HFF-Myc (cell line): ENCODE data around the gene G3BP2.
"Not testable (repeated sequence)": the region's sequence is repeated elsewhere in the genome, so short reads cannot be mapped to it uniquely, and the experiment has no call there.

Experiments used
- DNase-seq: peaks from one replicate; pipeline ENCODE4 v3.0.0-alpha.2; 2011; ENCODE audit warnings: low read depth; ENCODE audit errors: extremely low read depth
- H3K4me3 ChIP-seq: replicated peaks from 2 replicates; pipeline ENCODE4 v1.5.1; 2011; ENCODE audit warnings: low read depth, mild to moderate bottlenecking, control low read depth, low read length
- CTCF ChIP-seq: IDR thresholded peaks from 2 replicates; pipeline ENCODE4 v1.5.1; 2012; ENCODE audit warnings: mild to moderate bottlenecking, low read depth, low read length, control low read depth; ENCODE audit errors: missing control alignments

G3BP2 gene

GRCh38 chr4:75672461-75673026, 667 bp downstream of the G3BP2 start:
- peak overlapping the region; percentile 99 for H3K4me3 ChIP-seq
- DNase-seq: no peak
- TF ChIP-seq CTCF: no peak

- no peak for TF ChIP-seq CTCF
- no peak for DNase-seq
- H3K4me3 ChIP-seq: peak overlapping the region; percentile 99
These were observed 1.3 kb downstream of the G3BP2 start for GRCh38 chr4:75671802-75672421.

GRCh38 chr4:75668596-75668995, 4.6 kb downstream of the G3BP2 start:
- no peak for DNase-seq
- TF ChIP-seq CTCF: no peak
- H3K4me3 ChIP-seq: no peak overlapping the region

- DNase-seq: not testable (repeated sequence)
These were observed 5.6 kb downstream of the G3BP2 start for GRCh38 chr4:75667636-75668035.

GRCh38 chr4:75666299-75666698, 6.9 kb downstream of the G3BP2 start:
- H3K4me3 ChIP-seq: no peak overlapping the region
- TF ChIP-seq CTCF: no peak
- DNase-seq: no peak

More at GRCh38 chr4:75667636-75668035, 5.6 kb downstream of the G3BP2 start:
- not testable (repeated sequence) for H3K4me3 ChIP-seq

GRCh38 chr4:75664604-75665003, 8.6 kb downstream of the G3BP2 start:
- not testable (repeated sequence) for H3K4me3 ChIP-seq, DNase-seq

GRCh38 chr4:75662626-75663025, 10.6 kb downstream of the G3BP2 start:
- TF ChIP-seq CTCF: no peak
- DNase-seq: no peak
- no peak overlapping the region for H3K4me3 ChIP-seq

GRCh38 chr4:75660491-75660890, 12.7 kb downstream of the G3BP2 start:
- H3K4me3 ChIP-seq: no peak overlapping the region
- no peak for DNase-seq
- no peak for TF ChIP-seq CTCF
